Caco-2 (cell line): ENCODE results near the gene XPO4. TPM values are rescaled to one million over a fixed set of nuclear protein-coding genes. Genes with fewer than 3 reads are reported as not detected.

ENCODE experiments used
- BruUV-seq: library from RNA; stranded (reverse); fragments of 400-500 nt; replicated peaks from 2 replicates; lab custom pipeline; 2021; lab: Mats Ljungman, UMichigan
- CTCF ChIA-PET: fragments of 300-600 bp; sonication (Branson Sonifier 250); formaldehyde crosslinking; loops from one replicate; lab custom pipeline; 2022; ENCODE audit warnings: antibody characterized with exemption; lab: Charles Lee
- POLR2A ChIA-PET: fragments of 300-600 bp; sonication (Branson Sonifier 250); formaldehyde crosslinking; loops from one replicate; lab custom pipeline; 2022; ENCODE audit warnings: antibody characterized with exemption; lab: Charles Lee
- DNase-seq, 2 experiments: peaks; one replicate each; pipeline versions ENCODE4 v3.0.0 to v3.0.0-alpha.2; 2020 to 2022
- H3K27me3 ChIP-seq: replicated peaks from 2 replicates; pipeline ENCODE4 v1.6.0; 2011; ENCODE audit warnings: low read length; ENCODE audit not compliant: control insufficient read depth, insufficient read depth
- H3K36me3 ChIP-seq: 2 replicates; pipeline ENCODE4 v1.5.1; 2011; ENCODE audit warnings: low read length; ENCODE audit not compliant: control insufficient read depth, insufficient read depth
- H3K4me1 ChIP-seq: fragments of 250-450 bp; sonication (Bioruptor Pico); 2 replicates; pipeline ENCODE4 v1.5.1; 2020; ENCODE audit warnings: mild to moderate bottlenecking
- H3K4me3 ChIP-seq: 2 replicates; pipeline ENCODE4 v1.5.1; 2011; ENCODE audit warnings: low read depth, mild to moderate bottlenecking, control low read depth, low read length
- H3K9me3 ChIP-seq: fragments of 250-450 bp; sonication (Bioruptor Pico); 2 replicates; pipeline ENCODE4 v1.5.1; 2020; ENCODE audit warnings: mild to moderate bottlenecking, moderate library complexity
- H3K27ac Mint-ChIP-seq: one replicate; pipeline ENCODE4 v1.8.0; 2022; ENCODE audit warnings: mixed read lengths; ENCODE audit not compliant: unreplicated experiment
- H3K27me3 Mint-ChIP-seq: one replicate; pipeline ENCODE4 v1.8.0; 2022; ENCODE audit warnings: mixed read lengths; ENCODE audit not compliant: insufficient read depth, unreplicated experiment
- H3K36me3 Mint-ChIP-seq: one replicate; pipeline ENCODE4 v1.8.0; 2022; ENCODE audit warnings: mild to moderate bottlenecking, mixed read lengths; ENCODE audit not compliant: insufficient read depth, unreplicated experiment
- H3K4me1 Mint-ChIP-seq: one replicate; pipeline ENCODE4 v1.8.0; 2022; ENCODE audit warnings: low read depth, mixed read lengths; ENCODE audit not compliant: unreplicated experiment
- H3K4me3 Mint-ChIP-seq: one replicate; pipeline ENCODE4 v1.8.0; 2022; ENCODE audit warnings: mild to moderate bottlenecking, moderate library complexity, mixed read lengths; ENCODE audit not compliant: unreplicated experiment
- H3K9me3 Mint-ChIP-seq: one replicate; pipeline ENCODE4 v1.8.0; 2022; ENCODE audit warnings: mixed read lengths; ENCODE audit not compliant: unreplicated experiment
- CTCF ChIP-seq, 2 experiments: fragments of 200-600 bp in 1 of 2; IDR thresholded peaks; 1 replicate in 1 of 2; 2 replicates in 1 of 2; pipeline versions ENCODE4 v1.5.1 to v1.8.0; 2011 to 2022; ENCODE audit warnings: antibody characterized with exemption in 1 of 2, control low read depth in 1 of 2, inconsistent platforms in 1 of 2, low read depth in 1 of 2, low read length in 1 of 2, mild to moderate bottlenecking in 1 of 2, moderate library complexity in 1 of 2; ENCODE audit not compliant: insufficient read depth in 1 of 2, severe bottlenecking in 1 of 2, unreplicated experiment in 1 of 2
- intact Hi-C: fragments of 100-400 bp; cut with micrococcal nuclease; formaldehyde crosslinking; loops from one replicate; pipeline ENCODE4 v1.10.0; 2022; ENCODE audit not compliant: unreplicated experiment
- total RNA-seq: library from RNA; stranded (reverse); gene quantifications from 2 replicates; pipeline ENCODE4 v1.2.3, GENCODE V29; 2022

The XPO4 gene
- total RNA-seq, 1 experiment from 2014 or later: 33.3 TPM

GRCh38 chr13:20832861-20833260, 69.7 kb downstream of the XPO4 start:
- DNase-seq: no peak
- Mint-ChIP-seq H3K4me1 (peaks cover 12% of the 10 kb centered on the region), H3K9me3 (no peaks in the 10 kb centered on the region), H3K36me3 (peaks cover 36% of the 10 kb centered on the region), H3K4me3 (no peak overlapping the region), H3K27me3 (no peaks in the 10 kb centered on the region), H3K27ac (no peak overlapping the region)
- ChIA-PET POLR2A (no interaction called here), CTCF (no interaction called here)
- Histone ChIP-seq H3K4me1 (peaks cover 5% of the 10 kb centered on the region; the same call in 1 of the 2 replicates), H3K9me3 (no peaks in the 10 kb centered on the region), H3K27me3 (no peaks in the 10 kb centered on the region), H3K4me3 (no peak overlapping the region), H3K36me3 (no peaks in the 10 kb centered on the region; the same call in 1 of the 2 replicates)
- no peak for TF ChIP-seq CTCF (IDR thresholded peaks at IDR 0.05; ENCODE audit: insufficient read depth in 1 of 2, low read depth in 1 of 2, low read length in 1 of 2, severe bottlenecking in 1 of 2, unreplicated experiment in 1 of 2)
- intact Hi-C loops: no loop called here
- no TSS peak for BruUV-seq

GRCh38 chr13:20831933-20832332, 70.6 kb downstream of the XPO4 start:
- TF ChIP-seq CTCF (IDR thresholded peaks at IDR 0.05; ENCODE audit: insufficient read depth in 1 of 2, low read depth in 1 of 2, low read length in 1 of 2, severe bottlenecking in 1 of 2, unreplicated experiment in 1 of 2): no peak
- intact Hi-C loops: no loop called here
- BruUV-seq: no TSS peak
- H3K27ac Mint-ChIP-seq: no peak overlapping the region
- ChIA-PET CTCF (interaction anchor here (0.6 kb wide), 1 partner anchor 9 kb away, joined by 7 read pairs; no protein-coding TSS in a partner anchor), POLR2A (interaction anchor here (0.6 kb wide), 1 partner anchor 94 kb away, joined by 3 read pairs; no protein-coding TSS in a partner anchor)
- no peak for DNase-seq
- Histone ChIP-seq H3K27me3 (no peaks in the 10 kb centered on the region), H3K36me3 (no peaks in the 10 kb centered on the region; the same call in 1 of the 2 replicates), H3K4me3 (no peak overlapping the region), H3K4me1 (peaks cover 5% of the 10 kb centered on the region; the same call in 1 of the 2 replicates), H3K9me3 (no peaks in the 10 kb centered on the region)
- H3K27me3 Mint-ChIP-seq: no peaks in the 10 kb centered on the region
- H3K4me3 Mint-ChIP-seq: no peak overlapping the region
- no peaks in the 10 kb centered on the region for H3K9me3 Mint-ChIP-seq
- H3K4me1 Mint-ChIP-seq: peaks cover 12% of the 10 kb centered on the region
- H3K36me3 Mint-ChIP-seq: peaks cover 29% of the 10 kb centered on the region

GRCh38 chr13:20831254-20831653, 71.3 kb downstream of the XPO4 start:
- H3K36me3 Mint-ChIP-seq: peaks cover 25% of the 10 kb centered on the region
- DNase-seq: no peak
- Histone ChIP-seq H3K9me3 (no peaks in the 10 kb centered on the region), H3K4me3 (no peak overlapping the region), H3K27me3 (no peaks in the 10 kb centered on the region), H3K36me3 (no peaks in the 10 kb centered on the region; the same call in 1 of the 2 replicates), H3K4me1 (peaks cover 5% of the 10 kb centered on the region; the same call in 1 of the 2 replicates)
- no peak for TF ChIP-seq CTCF (IDR thresholded peaks at IDR 0.05; ENCODE audit: insufficient read depth in 1 of 2, low read depth in 1 of 2, low read length in 1 of 2, severe bottlenecking in 1 of 2, unreplicated experiment in 1 of 2)
- no TSS peak for BruUV-seq
- ChIA-PET CTCF (no interaction called here), POLR2A (interaction anchor here (0.6 kb wide), 1 partner anchor 95 kb away, joined by 3 read pairs; no protein-coding TSS in a partner anchor)
- H3K27me3 Mint-ChIP-seq: no peaks in the 10 kb centered on the region
- intact Hi-C loops: no loop called here
- H3K9me3 Mint-ChIP-seq: no peaks in the 10 kb centered on the region
- peaks cover 12% of the 10 kb centered on the region for H3K4me1 Mint-ChIP-seq
- H3K27ac Mint-ChIP-seq: no peak overlapping the region
- H3K4me3 Mint-ChIP-seq: no peak overlapping the region
